ENCODE data around the gene ARFGEF3.

ARFGEF3 gene

DNA sequence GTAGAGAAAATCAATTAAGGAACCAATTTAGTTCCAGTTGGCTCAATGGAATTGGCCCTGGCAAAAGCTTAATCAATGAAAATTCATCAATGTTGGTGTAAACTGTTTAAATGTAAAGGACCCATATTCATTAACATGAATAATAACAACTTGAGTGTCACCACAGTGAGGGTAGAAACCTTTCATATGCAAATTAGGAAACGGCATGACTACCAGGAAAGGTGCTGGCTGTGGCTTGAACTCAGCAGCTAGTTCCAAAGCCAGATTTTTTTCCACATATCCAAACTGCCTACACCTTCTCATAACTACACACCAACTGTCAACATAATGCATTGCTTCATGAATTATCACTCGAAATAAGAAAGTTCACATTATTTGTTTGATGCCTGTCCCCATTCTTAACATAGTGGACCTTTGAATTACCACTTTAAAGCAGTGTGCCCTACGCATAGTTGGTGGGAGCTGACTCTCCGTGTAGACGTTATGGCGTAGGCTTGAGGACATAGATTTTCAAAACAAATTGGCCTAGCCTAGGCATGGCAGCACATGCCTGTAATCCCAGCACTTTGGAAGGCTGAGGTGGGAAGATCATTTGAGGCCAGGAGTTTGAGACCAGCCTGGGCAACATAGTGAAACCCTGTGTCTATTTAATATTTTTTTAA lies 36.8 kb downstream of the ARFGEF3 start:
- TF ChIP-seq, protein P1, sequence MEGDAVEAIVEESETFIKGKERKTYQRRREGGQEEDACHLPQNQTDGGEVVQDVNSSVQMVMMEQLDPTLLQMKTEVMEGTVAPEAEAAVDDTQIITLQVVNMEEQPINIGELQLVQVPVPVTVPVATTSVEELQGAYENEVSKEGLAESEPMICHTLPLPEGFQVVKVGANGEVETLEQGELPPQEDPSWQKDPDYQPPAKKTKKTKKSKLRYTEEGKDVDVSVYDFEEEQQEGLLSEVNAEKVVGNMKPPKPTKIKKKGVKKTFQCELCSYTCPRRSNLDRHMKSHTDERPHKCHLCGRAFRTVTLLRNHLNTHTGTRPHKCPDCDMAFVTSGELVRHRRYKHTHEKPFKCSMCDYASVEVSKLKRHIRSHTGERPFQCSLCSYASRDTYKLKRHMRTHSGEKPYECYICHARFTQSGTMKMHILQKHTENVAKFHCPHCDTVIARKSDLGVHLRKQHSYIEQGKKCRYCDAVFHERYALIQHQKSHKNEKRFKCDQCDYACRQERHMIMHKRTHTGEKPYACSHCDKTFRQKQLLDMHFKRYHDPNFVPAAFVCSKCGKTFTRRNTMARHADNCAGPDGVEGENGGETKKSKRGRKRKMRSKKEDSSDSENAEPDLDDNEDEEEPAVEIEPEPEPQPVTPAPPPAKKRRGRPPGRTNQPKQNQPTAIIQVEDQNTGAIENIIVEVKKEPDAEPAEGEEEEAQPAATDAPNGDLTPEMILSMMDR (IDR thresholded peaks at IDR 0.05; ENCODE audit: borderline replicate concordance, insufficient read depth, low read depth, low read length): no peak
- no peak overlapping the region for H3K4me3 ChIP-seq (ENCODE audit: low read depth, low read length)

DNA sequence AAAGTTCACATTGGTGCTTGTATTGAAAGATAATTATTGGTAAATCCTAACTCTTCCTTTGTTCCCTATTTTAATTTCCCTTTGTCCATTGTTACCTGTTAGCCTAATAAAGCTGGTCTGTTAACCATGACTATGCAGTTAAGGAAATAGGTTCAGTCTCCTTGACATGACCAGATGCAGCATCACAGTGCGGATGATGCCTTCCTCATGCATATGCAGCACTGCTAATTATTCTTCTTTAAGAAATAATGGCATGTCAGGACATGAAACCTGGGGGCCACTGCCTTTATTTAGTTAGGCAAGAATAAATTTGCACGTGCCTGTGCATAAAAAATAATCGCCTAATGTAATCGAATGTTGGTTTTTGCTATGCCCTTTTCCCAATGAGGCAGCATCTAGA lies 40.1 kb downstream of the ARFGEF3 start:
- TF ChIP-seq, protein P1 (IDR thresholded peaks at IDR 0.05; ENCODE audit: borderline replicate concordance, insufficient read depth, low read depth, low read length): no peak
- no peak overlapping the region for H3K4me3 ChIP-seq (ENCODE audit: low read depth, low read length)

DNA sequence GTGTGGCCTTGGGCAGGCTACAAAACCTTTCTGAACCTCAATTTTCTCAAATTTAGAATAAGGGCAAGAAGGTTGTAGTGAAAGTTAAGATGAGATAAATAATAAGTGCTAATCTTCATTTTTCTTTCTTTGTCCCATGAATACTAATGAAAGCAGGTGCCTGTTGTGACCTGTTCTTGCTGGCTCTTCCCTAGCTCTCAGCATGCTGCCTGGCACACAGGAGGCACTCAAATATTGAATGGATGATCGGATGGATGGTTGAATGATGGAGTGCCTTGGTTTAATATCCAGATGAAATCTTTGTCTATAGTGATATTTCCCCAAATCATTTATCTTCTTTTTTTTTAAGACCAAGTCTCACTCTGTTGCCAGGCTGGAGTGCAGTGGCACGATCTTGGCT lies 41.6 kb downstream of the ARFGEF3 start:
- TF ChIP-seq, protein P1 (IDR thresholded peaks at IDR 0.05; ENCODE audit: borderline replicate concordance, insufficient read depth, low read depth, low read length): no peak
- H3K4me3 ChIP-seq (ENCODE audit: low read depth, low read length): no peak overlapping the region

DNA sequence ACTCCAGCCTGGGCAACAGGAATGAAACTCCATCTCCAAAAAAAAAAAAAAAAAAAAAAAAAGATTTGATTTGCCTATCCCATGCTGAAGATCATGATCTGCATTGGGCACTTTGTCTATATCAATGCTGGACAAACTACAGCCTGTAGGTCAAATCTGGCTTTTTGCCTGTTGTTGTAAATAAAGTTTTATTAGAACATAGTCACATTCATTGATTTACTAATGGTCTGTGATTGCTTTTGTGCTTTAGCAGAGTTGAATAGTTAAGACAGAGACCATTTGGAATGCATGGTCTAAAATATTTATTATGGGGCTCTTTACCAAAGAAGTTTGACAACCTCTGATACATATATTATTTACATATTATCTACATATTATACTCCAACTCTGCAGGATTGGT lies 42.6 kb downstream of the ARFGEF3 start:
- TF ChIP-seq, protein P1 (IDR thresholded peaks at IDR 0.05; ENCODE audit: borderline replicate concordance, insufficient read depth, low read depth, low read length): no peak

DNA sequence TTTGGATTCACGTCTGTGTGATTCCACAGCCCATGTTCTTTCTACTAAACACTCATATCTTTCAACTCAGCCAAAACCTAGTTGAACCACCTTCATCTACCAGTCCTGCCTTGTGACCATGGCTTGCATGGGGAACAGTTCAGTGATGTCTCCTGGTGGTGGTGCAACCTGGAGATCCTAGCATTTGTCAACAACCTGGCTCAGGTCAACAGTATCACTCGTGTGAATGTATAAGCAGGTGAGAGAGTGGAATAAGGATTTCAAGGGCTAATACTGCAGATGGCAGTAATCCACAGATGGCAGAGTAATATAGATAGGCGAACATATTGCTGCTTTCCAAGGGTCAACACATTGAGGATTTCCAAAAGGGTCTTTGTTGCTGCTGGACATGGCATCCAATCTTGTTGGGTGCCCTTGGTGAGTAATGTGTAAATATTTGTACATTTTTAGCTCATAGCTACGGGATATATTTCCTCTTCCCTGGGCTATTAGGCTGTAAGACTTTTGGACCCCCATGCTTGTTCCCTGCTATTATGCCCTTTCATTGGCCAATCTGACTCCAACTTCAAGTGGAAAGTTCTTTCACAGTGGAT lies 43.1 kb downstream of the ARFGEF3 start:
- TF ChIP-seq, protein P1 (IDR thresholded peaks at IDR 0.05; ENCODE audit: borderline replicate concordance, insufficient read depth, low read depth, low read length): no peak
- no peak overlapping the region for H3K4me3 ChIP-seq (ENCODE audit: low read depth, low read length)

More for the DNA sequence above, 42.6 kb downstream of the ARFGEF3 start:
- H3K4me3 ChIP-seq (ENCODE audit: low read depth, low read length): no peak overlapping the region

DNA sequence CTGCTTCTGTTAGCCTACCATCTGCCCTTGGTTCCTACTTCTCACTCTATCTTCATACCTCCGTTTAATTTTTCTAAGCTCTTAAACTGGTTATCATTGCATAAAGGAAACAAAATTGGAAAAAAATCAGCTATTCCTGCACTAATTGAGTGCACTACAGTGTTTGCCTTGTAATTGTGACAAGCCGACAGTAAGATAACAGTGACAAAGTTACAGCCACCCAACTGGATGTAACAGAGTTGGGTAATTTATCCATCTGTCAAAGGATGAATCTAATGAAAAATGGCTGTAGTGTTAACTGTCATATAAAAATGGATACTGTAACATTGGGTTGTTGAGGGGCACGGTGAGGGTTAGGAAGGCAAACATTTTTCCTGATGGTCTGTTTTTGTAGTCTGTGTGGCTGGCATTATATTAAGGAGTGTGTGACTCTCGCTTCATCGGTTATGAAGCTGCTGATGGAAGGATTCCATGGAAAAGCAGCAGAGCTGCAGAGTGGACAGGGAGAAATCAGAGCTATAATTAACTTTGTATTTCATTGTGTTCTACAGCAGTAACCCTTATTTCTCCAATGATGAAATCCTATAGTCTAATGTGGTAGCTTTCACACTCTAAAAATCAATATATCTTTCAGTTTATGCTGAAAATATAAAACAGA lies 43.8 kb downstream of the ARFGEF3 start:
- TF ChIP-seq, protein P1 (IDR thresholded peaks at IDR 0.05; ENCODE audit: borderline replicate concordance, insufficient read depth, low read depth, low read length): no peak
- H3K4me3 ChIP-seq (ENCODE audit: low read depth, low read length): no peak overlapping the region

DNA sequence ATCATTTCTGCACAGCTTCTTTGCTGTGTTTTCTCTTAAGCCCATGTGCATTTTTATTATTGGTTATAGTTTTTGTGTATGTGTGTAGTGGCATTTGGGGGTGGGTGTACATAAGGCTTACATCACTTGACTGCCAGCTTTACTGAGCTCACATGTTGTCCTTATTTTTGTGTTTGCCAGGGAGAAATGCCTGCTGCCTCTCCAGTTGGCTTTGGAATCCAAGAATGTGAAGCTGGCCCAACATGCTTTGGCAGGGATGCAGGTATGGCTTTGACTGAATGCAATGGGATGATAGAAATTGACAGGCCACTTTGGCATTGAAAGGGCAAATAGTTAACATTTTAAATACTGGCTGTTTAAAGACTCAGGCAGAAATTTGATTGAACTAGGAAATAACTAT lies 45.1 kb downstream of the ARFGEF3 start:
- TF ChIP-seq, protein P1 (IDR thresholded peaks at IDR 0.05; ENCODE audit: borderline replicate concordance, insufficient read depth, low read depth, low read length): no peak
- no peak overlapping the region for H3K4me3 ChIP-seq (ENCODE audit: low read depth, low read length)

All from GM12875 (cell line).